K562 (cell line): ENCODE results near the gene DYNC1I2. TPM values are rescaled to one million over a fixed set of nuclear protein-coding genes. Genes with fewer than 3 reads are reported as not detected.

Experiments
- ATF7 ChIP-seq: fragments of 450-650 bp; IDR thresholded peaks from 2 replicates; pipeline ENCODE4 v1.7.1; 2014; ENCODE audit warnings: mild to moderate bottlenecking, moderate library complexity
- ETV1 ChIP-seq: fragments of 450-650 bp; conservative IDR thresholded peaks from 2 replicates; pipeline ENCODE4 v1.6.1; 2016; ENCODE audit warnings: missing genetic modification characterization, control low read depth, low read depth, missing compliant biosample characterization
- FOXK1 ChIP-seq: sonication (generic); formaldehyde crosslinking; IDR thresholded peaks from 2 replicates; pipeline ENCODE4 v1.8.0; 2022; ENCODE audit warnings: missing genetic modification reagents, mild to moderate bottlenecking, borderline replicate concordance
- GABPB1 ChIP-seq: sonication (generic); formaldehyde crosslinking; IDR thresholded peaks from 2 replicates; pipeline ENCODE4 v1.8.0; 2022; ENCODE audit warnings: mild to moderate bottlenecking, missing genetic modification reagents
- PHF8 ChIP-seq: fragments of 200-600 bp; sonication (generic); IDR thresholded peaks from 2 replicates; pipeline ENCODE4 v1.6.1; 2012; ENCODE audit warnings: mixed run types, mild to moderate bottlenecking, inconsistent platforms, low read length, moderate library complexity, borderline replicate concordance
- RHOXF2B ChIP-seq: fragments of 250-450 bp; sonication (Bioruptor Pico); conservative IDR thresholded peaks from 2 replicates; pipeline ENCODE4 v1.5.1; 2021
- SP1 ChIP-seq: sonication (generic); formaldehyde crosslinking; IDR thresholded peaks from 2 replicates; pipeline ENCODE4 v1.8.1; 2022; ENCODE audit warnings: mild to moderate bottlenecking, missing genetic modification reagents
- TEAD2 ChIP-seq: fragments of 450-650 bp; IDR thresholded peaks from 2 replicates; pipeline ENCODE4 v1.6.1; 2016; ENCODE audit warnings: missing genetic modification characterization, control low read depth, missing compliant biosample characterization
- ZNF134 ChIP-seq: fragments of 250-450 bp; sonication (Bioruptor Pico); conservative IDR thresholded peaks from 2 replicates; pipeline ENCODE4 v1.4.0; 2020
- polyA plus RNA-seq, 8 experiments: library from polyadenylated mRNA; depleted of rRNA in 4 of 8; stranded (reverse) in 5 of 8; unstranded in 3 of 8; fragments of >200 nt; fragmentation: Nextera tagmentation in 2 of 8; fragmentation: Illumina TruSeq in 1 of 8; extraction: Ambion mirVana in 2 of 8; extraction: Trizol in 1 of 8; gene quantifications; 2 replicates each; pipeline versions ENCODE4 v1.2.1 to v1.2.3, GENCODE V29; 2011 to 2014; ENCODE audit warnings: inconsistent platforms in 1 of 8, missing spikeins in 1 of 8
- total RNA-seq, 7 experiments: library from RNA; depleted of rRNA in 6 of 7; stranded (reverse); fragments of >200 nt in 6 of 7; fragmentation: Illumina TruSeq in 2 of 7; extraction: Trizol in 2 of 7; gene quantifications; 2 replicates each; pipeline versions ENCODE4 v1.2.1 to v1.2.3, GENCODE V29; 2011 to 2021; ENCODE audit warnings: low replicate concordance in 1 of 7
- TF ChIP-seq, protein P1 (sequence below): fragments of 450-650 bp; IDR thresholded peaks from 2 replicates; pipeline ENCODE4 v1.6.1; 2016; ENCODE audit warnings: missing biosample characterization, missing genetic modification characterization
- TF ChIP-seq, protein P2 (sequence below): sonication (generic); formaldehyde crosslinking; IDR thresholded peaks from 2 replicates; pipeline ENCODE4 v1.8.1; 2023; ENCODE audit warnings: mild to moderate bottlenecking, missing genetic modification reagents, moderate library complexity
- TF ChIP-seq, protein P3 (sequence below): sonication (generic); formaldehyde crosslinking; IDR thresholded peaks from 2 replicates; pipeline ENCODE4 v1.8.0; 2022; ENCODE audit warnings: missing genetic modification reagents, mild to moderate bottlenecking, borderline replicate concordance
- TF ChIP-seq, protein P4 (sequence below): fragments of 250-450 bp; sonication (Bioruptor Pico); IDR thresholded peaks from 2 replicates; pipeline ENCODE4 v1.5.0; 2021; ENCODE audit warnings: mild to moderate bottlenecking, borderline replicate concordance
- TF ChIP-seq, protein P5 (sequence below): fragments of 200-800 bp; sonication (Bioruptor generic); IDR thresholded peaks from 2 replicates; pipeline ENCODE4 v1.6.1; 2017; ENCODE audit warnings: missing genetic modification characterization, missing compliant biosample characterization
- TF ChIP-seq, protein P6 (sequence below): fragments of 250-450 bp; sonication (Bioruptor Pico); IDR thresholded peaks from 2 replicates; pipeline ENCODE4 v1.6.1; 2021; ENCODE audit warnings: mild to moderate bottlenecking

Gene DYNC1I2
- total and polyA plus RNA-seq, 9 of the 15 experiments (the other 6 are each of a cell fraction or from before 2014, with no cell fraction given), result 59.1 to 204 (median 100) TPM

DNA sequence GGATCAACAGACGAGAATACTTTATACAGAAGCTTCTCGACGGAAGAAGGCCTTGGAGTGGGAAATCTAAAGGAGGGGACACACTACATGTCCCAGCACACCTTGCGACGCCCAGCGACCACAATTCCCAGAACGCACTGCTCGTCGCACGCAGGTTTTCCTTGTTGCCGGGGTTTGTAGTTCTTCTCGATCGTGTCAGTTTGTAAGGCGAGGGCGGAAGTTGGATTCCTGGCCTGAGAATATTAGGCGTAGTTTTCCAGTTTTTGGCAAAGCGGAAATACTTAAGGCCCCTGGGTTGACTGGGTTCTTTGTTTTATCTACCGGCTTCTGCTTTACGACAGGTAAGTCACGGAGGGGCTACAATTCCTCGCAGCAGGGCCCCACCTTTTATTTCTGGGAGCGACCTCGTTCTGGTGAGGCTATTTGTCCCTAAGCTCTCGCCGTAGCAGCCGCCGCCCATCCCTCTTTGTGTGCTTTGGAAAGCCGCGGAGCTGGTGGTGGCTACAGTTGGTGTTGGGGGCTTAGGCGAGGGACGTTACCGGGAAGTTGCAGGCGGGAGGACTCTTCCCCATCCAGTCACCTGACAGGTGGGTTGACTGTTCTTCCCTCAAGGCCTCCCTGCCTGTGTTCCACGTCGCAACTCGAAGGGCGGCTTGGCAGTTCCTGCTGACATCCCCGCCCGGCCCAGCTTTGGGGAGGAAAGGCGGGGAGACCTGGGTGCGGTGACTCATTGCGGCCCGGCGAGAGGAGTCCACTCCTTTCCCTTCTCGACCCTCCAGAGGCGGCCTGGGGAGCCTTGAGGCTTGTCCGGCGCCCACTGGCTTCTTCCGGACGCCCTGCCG lies at the start of gene DYNC1I2 (continued):
- TF ChIP-seq, protein P1, sequence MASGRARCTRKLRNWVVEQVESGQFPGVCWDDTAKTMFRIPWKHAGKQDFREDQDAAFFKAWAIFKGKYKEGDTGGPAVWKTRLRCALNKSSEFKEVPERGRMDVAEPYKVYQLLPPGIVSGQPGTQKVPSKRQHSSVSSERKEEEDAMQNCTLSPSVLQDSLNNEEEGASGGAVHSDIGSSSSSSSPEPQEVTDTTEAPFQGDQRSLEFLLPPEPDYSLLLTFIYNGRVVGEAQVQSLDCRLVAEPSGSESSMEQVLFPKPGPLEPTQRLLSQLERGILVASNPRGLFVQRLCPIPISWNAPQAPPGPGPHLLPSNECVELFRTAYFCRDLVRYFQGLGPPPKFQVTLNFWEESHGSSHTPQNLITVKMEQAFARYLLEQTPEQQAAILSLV, result 0 out of 2 replicates have a peak, but pooled peaks have one; percentile 12
- peak; percentile 80 for TF ChIP-seq ATF7
- peak; percentile 75 for TF ChIP-seq SP1
- peak; percentile 84 for TF ChIP-seq GABPB1 (CRISPR knock-in tag)
- peak; percentile 86 for TF ChIP-seq PHF8
- peak; percentile 94 for TF ChIP-seq ETV1 (tag)
- TF ChIP-seq, protein P2, sequence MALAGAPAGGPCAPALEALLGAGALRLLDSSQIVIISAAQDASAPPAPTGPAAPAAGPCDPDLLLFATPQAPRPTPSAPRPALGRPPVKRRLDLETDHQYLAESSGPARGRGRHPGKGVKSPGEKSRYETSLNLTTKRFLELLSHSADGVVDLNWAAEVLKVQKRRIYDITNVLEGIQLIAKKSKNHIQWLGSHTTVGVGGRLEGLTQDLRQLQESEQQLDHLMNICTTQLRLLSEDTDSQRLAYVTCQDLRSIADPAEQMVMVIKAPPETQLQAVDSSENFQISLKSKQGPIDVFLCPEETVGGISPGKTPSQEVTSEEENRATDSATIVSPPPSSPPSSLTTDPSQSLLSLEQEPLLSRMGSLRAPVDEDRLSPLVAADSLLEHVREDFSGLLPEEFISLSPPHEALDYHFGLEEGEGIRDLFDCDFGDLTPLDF (CRISPR knock-in tag), result no peak; the same call in 1 of the 2 replicates
- TF ChIP-seq, protein P3, sequence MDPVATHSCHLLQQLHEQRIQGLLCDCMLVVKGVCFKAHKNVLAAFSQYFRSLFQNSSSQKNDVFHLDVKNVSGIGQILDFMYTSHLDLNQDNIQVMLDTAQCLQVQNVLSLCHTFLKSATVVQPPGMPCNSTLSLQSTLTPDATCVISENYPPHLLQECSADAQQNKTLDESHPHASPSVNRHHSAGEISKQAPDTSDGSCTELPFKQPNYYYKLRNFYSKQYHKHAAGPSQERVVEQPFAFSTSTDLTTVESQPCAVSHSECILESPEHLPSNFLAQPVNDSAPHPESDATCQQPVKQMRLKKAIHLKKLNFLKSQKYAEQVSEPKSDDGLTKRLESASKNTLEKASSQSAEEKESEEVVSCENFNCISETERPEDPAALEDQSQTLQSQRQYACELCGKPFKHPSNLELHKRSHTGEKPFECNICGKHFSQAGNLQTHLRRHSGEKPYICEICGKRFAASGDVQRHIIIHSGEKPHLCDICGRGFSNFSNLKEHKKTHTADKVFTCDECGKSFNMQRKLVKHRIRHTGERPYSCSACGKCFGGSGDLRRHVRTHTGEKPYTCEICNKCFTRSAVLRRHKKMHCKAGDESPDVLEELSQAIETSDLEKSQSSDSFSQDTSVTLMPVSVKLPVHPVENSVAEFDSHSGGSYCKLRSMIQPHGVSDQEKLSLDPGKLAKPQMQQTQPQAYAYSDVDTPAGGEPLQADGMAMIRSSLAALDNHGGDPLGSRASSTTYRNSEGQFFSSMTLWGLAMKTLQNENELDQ (CRISPR knock-in tag), result no peak
- TF ChIP-seq, protein P4, sequence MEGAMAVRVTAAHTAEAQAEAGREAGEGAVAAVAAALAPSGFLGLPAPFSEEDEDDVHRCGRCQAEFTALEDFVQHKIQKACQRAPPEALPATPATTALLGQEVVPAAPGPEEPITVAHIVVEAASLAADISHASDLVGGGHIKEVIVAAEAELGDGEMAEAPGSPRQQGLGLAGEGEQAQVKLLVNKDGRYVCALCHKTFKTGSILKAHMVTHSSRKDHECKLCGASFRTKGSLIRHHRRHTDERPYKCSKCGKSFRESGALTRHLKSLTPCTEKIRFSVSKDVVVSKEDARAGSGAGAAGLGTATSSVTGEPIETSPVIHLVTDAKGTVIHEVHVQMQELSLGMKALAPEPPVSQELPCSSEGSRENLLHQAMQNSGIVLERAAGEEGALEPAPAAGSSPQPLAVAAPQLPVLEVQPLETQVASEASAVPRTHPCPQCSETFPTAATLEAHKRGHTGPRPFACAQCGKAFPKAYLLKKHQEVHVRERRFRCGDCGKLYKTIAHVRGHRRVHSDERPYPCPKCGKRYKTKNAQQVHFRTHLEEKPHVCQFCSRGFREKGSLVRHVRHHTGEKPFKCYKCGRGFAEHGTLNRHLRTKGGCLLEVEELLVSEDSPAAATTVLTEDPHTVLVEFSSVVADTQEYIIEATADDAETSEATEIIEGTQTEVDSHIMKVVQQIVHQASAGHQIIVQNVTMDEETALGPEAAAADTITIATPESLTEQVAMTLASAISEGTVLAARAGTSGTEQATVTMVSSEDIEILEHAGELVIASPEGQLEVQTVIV (CRISPR knock-in tag), result no peak
- TF ChIP-seq, protein P5, sequence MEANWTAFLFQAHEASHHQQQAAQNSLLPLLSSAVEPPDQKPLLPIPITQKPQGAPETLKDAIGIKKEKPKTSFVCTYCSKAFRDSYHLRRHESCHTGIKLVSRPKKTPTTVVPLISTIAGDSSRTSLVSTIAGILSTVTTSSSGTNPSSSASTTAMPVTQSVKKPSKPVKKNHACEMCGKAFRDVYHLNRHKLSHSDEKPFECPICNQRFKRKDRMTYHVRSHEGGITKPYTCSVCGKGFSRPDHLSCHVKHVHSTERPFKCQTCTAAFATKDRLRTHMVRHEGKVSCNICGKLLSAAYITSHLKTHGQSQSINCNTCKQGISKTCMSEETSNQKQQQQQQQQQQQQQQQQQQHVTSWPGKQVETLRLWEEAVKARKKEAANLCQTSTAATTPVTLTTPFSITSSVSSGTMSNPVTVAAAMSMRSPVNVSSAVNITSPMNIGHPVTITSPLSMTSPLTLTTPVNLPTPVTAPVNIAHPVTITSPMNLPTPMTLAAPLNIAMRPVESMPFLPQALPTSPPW (CRISPR knock-in tag), result peak; percentile 58; the same call in 1 of the 2 replicates
- TF ChIP-seq TEAD2 (tag), result no peak
- TF ChIP-seq, protein P6, sequence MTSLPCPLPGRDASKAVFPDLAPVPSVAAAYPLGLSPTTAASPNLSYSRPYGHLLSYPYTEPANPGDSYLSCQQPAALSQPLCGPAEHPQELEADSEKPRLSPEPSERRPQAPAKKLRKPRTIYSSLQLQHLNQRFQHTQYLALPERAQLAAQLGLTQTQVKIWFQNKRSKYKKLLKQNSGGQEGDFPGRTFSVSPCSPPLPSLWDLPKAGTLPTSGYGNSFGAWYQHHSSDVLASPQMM (CRISPR knock-in tag), result no peak
- TF ChIP-seq RHOXF2B, result no peak
- 0 out of 2 replicates have a peak, but pooled peaks have one; percentile 18 for TF ChIP-seq ZNF134 (CRISPR knock-in tag)
- TF ChIP-seq FOXK1 (CRISPR knock-in tag), result no peak; the same call in 1 of the 2 replicates
